CD4-positive, alpha-beta T cell treated with Interleukin-17A for 1 hour (primary cell): ENCODE data around the gene ETHE1.
"Not testable (repeated sequence)": the region's sequence is repeated elsewhere in the genome, so short reads cannot be mapped to it uniquely, and the experiment has no call there.

Source experiments
- DNase-seq: peaks from one replicate; pipeline ENCODE4 v3.0.0-alpha.2; 2020

ETHE1 gene

DNA sequence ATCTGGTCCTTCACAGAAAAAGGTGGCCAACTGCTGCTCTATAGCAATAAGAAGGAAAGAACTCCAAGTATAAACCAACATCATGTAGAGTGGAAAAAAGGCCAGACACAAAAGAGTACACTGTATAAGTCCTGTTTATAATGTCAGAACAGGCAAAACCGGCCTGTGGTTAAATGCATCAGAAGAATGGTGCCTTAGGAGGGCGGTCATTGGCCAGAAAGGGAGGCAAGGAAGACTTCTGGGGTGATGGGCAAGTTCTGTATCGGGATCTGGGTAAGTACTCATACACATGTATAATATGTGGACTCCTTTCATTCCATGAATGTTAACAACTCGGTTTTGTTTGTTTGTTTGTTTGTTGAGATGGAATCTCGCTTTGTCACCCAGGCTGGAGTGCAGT lies 4.1 kb downstream of the ETHE1 start:
- no peak for DNase-seq

DNA sequence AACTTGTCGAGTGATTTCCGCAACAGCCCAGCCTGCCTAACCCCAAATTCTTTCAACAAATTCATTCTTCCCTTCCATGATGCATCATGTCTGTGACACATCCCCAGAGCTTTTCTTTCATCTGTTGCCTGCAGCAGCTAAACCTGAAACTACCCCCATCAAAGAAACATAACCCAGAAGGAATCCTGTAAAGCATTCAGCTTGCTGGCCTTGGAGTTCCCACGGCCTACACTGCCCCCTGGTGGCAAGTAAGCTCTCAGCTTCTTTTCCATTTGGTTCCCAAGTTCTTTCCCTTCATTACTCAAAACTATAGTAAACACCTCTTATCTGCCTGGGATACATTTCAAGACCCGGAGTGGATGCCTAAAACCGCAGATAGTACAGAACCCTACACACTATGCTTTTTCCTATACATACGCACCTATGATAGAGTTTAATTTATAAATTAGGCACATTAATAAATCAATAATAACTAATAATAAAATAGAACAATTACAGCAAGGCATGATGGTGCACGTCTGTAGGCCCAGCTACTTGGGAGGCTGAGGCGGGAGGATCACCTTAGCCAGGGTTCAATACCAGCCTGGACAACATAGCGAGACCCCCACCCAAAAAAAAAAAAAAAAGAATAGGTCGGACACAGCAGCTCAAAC lies 7.4 kb downstream of the ETHE1 start:
- DNase-seq: peak; percentile 81

DNA sequence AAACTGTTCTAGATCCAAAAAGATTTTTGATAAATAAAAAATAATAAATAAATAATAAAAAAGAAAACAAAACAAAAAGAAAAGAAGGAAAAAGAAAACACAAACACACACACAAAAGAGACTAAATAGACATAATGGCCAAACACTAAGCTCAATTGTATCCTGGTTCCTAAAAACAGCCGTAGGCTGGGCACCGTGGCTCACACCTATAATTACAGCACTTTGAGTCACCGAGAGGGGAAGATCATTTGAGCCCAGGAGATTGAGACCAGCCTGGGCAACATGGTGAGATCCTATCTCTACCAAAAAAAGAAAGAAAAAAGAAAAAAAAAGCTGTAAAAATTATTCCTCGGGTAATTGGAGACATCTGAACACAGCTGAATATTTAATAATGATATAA lies 8.9 kb downstream of the ETHE1 start:
- no peak for DNase-seq

DNA sequence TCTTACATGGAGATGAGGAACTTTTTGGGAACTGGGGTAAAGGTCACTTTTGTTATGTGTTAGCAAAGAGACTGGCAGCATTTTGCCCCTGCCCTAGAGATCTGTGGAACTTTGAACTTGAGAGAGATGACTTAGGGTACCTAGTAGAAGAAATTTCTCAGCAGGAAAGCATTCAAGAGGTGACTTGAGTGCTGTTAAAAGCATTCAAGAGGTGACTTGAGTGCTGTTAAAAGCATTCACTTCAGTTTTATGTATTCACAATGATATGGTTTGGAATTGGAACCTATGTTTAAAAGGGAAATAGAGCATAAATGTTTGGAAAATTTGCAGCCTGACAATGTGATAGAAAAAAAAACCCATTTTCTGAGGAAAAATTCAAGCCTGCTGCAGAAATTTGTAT lies 14.6 kb downstream of the ETHE1 start:
- DNase-seq: not testable (repeated sequence)

DNA sequence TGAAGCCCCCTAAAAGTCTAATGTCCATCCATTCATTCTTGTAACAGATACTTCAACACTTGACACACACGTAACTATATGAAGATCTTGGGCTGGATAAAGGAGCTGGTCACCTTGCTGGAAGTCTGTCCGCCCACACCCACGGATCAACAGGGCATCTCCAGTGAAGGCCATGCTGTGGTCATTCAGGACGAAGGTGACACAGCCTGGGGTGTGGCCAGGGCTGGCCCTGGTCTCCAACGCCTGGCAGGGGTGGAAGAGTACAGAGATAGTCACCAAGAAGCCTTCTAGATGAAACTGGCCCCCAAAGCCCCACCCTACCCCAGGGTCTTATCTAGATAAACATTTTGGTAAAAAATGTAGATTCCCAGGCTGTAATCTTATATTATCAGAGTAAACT lies 15.7 kb downstream of the ETHE1 start:
- no peak for DNase-seq

DNA sequence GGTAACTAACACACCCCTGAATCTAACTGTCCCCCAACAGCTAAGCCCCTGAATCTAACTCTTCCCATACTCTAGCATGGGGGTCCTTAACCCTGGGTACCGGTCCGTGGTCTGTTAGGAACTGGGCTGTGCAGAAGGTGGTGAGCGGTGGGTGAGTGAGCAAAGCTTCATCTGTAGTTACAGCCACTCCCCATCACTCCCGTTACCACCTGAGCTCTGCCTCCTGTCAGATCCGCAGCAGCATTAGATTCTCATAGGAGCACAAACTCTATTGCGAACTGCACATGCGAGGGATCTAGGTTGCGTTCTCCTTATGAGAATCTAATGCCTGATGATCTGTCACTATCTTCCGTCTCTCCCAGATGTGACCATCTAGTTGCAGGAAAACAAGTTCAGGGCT lies 16.3 kb downstream of the ETHE1 start:
- no peak for DNase-seq

DNA sequence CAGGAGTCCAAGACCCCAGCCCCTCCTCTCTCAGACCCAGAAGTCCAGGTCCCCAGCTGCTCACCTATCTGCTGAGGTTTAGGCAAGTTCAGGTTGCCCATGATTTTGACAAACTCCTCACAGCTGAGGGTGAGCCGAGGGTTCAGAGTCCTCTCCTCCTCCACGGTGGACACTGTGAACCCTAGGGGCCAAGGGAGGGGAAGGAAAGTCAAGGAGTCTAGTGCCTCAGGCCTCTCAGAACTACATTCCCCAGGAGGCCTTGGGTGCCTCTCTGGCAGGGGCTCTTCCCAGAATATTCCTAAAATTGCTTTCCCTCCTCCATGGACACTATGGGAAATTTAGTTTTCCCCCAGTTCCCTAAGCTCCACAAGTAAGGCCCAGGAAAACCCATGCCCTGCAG lies 19.1 kb downstream of the ETHE1 start:
- no peak for DNase-seq

DNA sequence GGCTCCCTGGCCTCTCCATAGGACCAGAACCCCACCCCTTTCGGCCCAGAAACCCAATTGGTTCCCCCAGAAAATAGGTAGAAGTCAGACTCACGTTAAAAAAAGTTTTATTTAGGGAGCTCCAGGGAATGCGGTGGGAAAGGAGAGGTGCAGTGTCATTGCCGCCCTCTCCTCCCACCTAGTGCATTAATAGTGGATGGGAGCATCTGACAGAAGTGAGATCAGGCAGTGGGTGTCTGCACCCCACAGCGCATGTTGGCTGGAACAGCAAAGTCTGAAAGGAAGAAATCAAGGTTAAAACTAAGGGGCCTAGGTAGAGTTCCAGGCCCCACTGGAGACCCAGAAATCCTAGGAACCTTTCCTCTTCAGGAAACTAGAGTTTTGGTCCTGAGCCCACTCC lies 20.4 kb downstream of the ETHE1 start:
- no peak for DNase-seq

DNA sequence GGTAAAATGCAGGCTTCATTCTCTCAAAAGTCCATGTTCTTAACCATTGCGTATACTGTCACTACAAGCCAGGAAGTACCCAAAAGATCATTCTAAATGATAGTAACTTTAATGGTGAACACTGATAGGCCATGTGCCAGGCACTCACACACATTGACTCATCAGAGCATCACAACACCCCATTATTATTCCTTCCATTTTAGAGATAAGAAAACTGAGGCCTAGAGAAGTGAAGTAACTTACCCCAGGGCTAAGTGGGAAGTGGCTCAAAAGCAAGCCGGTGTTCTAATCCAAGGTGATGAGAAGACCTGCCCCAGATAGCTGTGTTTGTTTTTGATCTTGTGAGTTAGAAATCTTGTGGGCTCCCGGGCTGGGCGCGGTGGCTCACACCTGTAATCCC lies 21.1 kb downstream of the ETHE1 start:
- no peak for DNase-seq

DNA sequence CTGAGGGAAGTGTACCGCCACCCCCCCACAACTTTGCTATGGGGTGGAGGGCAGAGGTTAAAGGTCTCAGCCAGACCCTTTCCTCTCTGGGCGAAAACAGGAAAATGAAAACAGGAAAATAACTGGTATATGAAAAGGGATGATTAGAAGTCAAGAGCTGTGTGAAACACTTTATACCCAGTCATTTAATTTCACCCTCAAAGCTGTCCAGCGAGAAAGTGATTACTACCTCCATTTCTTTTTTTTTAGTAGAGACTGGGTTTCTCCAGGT lies 21.9 kb downstream of the ETHE1 start:
- no peak for DNase-seq

DNA sequence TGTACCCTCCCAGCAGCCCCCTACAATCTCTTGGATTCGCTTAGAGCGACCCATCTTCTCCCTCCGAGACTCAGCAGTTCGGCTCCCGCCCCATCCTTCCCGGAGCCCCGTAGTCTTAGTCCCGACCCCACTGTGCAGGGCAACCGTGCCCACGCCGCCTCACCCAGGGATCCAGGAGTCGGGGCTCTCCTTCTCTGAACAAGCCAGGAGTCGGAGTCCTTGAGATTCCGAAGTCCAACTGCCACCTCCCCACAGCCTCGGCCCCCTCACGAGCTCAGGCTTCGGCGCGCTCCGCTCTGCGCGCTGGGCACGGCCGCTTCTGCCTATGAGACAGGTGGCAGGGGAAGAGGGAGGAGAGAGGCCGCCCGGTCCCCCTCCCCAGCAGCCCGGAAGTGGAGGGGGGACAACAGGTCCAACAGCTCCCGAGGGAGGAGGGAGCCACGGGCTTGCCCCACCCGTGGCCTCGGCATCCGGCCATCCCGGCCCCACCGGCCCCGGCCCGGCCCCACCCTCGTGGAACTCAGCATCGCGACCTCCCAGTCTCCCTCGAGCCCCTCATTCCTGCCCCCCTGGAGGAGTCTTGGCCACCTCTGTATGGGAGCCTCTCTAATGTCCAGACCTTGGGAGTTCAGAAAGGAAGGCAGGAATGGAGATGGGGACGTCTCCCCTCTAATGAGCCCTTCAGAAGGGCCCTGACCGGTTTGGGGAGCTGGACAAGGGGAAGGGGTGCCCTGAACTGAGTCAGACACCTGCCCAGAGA lies 22.4 kb downstream of the ETHE1 start, which contains the start of gene PHLDB3:
PHLDB3 (minus strand) TSS at position 321 of the 760 bp plus-strand sequence. CDS start 628 bp downstream, outside the sequence.
- DNase-seq: peak; percentile 64

DNA sequence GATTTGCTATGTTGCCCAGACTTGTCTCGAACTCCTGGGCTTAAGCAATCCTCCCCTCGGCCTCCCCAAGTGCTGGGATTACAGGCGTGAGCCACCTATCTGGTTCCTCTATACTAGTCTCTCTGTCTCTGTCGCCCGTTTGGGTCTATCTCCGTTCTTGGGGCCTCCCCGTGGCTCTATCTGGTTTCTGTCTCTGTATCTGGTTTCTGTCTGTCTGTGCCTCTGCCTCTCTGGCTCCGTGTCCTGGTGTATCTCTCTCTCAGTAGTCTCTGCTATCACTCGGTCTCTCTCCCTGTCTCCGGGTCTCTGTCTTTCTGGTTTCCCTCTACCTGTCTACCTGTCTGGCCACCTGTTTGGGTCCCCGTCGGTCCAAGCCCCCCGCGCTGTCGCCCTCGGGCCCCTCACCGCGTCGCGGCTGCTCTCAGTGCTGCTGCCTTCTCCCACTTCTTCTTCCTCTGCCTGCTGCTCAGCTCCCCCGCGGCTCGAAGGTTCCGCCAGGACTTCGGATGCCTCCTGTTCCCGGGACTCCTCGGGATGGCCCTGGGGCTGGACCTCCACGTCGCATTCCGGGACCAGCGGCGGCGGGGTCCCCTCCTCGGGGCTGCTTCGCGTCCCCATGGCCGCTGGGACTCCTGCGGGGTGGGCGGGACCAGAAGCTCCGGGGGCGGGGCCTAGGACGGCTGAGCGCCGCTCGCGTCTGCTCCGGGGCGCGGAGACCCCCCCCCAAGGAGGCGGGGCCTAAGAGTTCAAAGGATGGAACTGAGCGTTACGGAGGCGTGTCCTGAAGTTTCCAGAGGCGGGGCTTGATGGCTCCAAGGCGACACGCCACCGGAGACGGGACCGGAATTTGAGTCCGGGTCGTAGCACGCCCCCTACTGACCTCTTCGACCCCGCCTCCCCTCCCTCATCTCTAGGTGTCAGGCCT lies 23.2 kb downstream of the ETHE1 start:
- peak; percentile 98 for DNase-seq

DNA sequence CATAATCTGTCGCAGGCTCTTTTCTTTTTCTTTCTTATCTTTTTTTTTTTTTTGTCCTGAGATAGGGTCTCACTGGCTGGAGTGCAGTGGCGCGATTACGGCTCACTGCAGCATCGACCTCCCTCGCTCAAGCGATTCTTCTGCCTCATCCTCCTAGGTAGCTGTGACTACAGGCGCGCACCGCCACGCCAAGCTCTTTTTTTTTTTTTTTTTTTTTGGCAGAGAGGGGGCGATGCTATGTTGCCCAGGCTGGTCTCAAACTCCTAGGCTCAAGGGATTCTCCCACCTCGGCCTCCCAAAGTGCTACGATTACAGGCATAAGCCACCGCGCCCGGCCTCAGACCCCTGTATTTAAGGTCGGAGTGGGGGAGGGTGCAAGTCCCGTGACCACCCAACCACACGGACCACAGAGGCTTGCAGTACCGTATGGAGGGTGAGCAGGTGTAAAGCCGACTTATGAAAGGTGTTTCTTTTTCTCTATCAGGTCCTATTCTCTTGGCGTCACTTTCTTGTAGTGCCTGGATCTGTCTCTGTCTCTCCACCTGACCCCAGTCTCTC lies 24.5 kb downstream of the ETHE1 start:
- DNase-seq: no peak

DNA sequence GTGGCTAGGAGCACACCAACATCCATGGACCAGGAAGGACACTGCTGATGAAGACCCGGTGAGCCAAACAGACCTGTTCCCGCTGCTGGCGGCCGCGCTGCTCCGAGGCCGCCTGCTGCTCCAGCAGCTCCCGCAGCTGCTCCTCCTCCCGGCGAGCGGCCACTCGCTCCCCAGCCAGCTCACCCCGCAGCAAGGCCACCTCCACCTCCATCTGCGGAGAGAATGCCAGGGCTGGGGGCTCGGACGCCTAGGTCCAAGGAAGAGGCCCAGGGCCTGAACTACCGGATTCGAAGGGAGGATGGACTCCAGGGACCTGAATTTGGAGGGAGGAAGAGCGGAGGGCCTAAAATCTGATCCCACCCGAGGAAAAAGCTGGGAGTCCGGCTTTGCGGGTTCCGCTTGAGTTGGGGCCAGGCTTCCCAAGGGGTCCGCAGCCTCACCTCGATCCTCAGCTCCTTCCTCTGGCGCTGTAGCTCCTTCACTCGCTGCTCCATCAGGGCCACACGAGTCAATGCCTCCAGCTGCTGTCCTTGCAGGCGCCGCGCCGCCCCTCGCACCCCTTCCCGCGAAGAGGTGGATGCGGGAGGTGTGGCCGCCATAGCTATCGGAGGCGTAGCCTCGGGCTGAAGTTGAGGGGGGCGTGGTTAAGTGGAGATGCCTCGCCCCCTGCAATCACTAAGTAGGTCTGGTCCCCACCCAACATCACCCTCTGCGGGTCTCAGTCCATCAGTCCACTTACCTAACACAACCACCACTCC lies 25.2 kb downstream of the ETHE1 start:
- DNase-seq: no peak

DNA sequence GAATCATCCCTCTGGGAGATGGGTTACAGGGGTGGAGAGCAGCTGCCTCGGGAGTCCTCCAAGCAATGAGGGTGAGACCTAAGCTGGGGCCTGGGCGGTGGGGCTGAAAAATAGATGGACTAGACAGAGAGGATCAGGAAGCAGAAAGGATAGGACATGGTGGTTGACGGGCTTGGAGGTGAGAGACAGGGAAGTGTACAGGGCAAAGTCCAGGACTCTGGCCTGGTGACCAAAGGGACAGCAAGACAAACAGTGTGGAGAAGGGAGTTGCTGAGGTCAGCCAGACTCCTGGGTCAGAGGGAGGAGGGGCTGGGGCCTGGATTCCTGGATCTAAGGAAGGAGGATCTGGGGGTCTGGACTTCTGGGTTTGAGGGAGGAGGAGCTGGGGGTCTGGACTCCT lies 28.0 kb downstream of the ETHE1 start:
- no peak for DNase-seq

DNA sequence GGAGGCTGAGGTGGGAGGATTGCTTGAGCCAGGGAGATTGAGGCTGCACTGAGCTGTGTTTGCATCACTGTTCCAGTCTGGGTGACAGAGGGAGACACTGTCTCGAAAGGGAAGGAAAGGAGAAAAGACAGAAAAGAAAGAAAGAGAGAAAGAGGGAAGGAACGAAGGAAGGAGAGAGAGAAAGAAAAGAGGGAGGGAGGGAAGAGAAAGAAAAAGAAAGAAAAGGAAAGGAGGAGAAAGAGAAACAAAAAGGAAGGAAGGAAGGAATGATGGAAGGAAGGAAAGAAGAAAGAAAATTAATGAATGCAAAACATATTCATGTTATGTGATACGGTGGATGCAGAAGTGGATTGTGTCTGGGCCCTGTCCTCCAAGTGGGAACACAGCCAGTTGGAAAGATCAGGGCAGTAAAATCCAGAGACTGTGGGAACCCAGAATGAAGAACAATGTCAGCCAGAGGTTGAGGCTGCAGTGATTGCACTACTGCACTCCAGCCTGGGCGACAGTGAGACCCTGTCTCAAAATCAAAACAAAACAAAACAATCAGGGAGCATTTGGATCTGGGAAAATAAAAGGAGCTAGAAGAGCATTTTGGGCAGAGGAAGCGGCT lies 28.7 kb downstream of the ETHE1 start:
- no peak for DNase-seq

DNA sequence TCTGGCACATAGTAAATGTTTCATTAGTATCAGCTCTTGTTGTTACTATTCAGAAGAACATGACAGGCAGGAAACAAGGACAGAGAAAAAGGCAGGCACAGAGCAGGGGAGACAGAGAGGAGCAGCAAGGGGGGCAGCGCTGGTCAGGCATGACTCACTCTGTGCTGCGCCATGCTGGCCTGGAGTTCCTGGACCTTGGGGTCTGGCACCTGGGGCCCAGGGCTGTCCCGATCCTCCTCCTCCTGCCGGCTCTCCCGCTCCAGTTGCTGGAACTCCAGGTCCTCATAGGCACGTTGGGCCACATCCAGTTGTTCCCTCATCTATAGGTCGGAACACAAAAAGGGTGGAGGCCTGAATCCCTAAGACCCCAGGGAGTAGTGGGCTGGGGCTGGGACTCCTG lies 30.0 kb downstream of the ETHE1 start:
- no peak for DNase-seq

DNA sequence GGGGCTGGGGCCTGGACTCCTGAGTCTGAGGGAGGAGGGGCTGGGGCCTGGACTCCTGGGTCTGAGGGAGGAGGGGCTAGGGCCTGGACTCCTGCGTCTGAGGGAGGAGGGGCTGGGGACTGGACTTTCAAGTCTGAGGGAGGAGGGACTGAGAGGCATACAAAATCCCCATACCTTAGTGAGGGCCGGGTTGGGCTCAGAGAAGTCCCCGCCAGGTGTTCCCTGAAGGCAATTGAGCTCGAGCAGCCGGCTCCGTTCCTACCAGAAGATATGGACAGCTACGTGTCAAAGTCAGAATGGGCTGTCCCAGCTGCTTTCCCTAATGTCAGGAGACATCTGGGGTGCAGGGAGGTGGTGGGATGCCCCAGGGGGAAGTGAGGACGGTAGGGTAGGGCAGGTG lies 31.9 kb downstream of the ETHE1 start:
- DNase-seq: no peak

DNA sequence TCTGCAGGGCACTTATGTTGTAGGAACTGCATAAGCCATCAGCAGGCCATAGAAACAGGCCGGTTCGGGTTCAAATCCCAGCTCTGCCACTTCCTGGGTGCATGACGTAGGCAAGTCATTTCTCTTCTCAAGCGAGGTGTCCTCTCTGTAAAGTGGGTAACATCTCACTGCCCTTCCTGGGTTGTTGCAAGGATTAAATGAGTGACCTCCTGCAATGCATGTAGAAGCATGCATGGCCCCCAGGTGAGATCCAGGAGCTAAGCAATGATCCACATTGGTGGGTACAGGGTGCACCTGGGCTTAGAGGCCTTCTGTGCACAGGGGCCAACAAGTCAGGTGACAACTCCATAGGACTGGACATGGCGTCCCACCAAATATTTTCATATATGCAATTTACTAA lies 36.2 kb downstream of the ETHE1 start:
- no peak for DNase-seq

DNA sequence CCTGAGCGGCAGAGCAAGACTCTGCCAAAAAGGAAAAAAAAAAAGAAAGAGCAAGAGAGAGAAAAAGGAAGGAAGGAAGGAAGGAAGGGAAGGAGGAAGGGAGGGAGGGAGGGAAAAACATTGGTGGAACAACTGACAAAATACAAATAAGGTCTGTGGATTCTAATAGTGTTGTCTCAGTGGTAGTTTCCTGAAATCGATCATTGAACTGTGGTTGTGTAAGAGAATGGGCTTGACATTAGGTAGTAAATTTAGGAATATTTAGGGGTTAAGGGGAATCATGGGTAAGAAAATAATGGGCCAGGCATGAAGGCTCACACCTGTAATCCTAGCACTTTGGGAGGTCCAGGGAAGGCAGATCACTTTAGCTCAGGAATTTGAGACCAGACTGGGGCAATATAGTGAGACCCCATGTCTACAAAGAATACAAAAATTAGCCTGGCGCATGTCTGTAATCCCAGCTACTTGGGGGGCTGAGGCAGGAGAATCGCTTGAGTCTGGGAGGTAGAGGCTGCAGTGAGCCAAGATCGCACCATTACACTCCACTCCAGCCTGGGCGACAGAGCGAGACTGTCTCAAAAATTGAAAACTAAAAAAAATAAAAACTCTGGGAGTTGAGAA lies 36.9 kb downstream of the ETHE1 start:
- DNase-seq: no peak

DNA sequence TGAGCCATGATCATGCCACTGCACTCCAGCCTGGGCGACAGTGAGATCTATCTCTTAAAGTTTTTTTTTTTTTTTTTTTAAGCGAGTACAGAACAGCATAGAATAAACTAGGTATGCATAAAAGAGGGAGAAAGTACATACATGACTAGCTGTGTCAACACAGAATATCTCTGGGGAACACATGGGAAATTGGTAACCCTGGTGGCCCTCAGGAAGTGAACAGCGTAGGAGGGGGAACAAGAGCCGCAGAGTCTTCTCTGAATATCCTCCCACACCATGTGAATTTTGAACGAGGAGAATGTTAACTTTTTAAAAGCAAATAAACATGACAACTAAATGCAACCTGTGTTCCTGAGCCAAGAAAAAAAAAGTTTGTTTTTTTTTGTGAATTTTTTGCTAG lies 37.7 kb downstream of the ETHE1 start:
- no peak for DNase-seq

DNA sequence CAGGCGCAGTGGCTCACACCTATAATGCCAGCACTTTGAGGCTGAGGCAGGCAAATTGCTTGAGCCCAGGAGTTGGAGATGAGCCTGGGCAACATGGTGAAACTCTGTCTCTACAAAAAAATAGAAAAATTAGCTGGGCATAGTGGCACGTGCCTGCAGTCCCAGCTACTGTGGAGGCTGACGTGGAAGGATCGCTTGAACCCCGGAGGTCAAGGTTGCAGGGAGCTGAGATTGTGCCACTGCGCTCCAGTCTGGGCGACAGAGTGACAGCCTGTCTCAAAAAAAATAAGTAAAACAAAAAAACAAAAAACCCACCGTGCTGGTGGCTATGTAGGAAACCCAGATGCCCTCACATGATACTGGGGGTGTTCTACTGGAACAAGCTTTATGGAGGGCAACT lies 38.8 kb downstream of the ETHE1 start:
- DNase-seq: no peak
